ENCODE results near the gene AJM1. TPM values are rescaled to one million over a fixed set of nuclear protein-coding genes. Genes with fewer than 3 reads are reported as not detected.

The AJM1 gene
- total and polyA plus RNA-seq, 2 of the 8 experiments (the other 6 are each of a cell fraction or from before 2014, with no cell fraction given): 0.12 to 0.97 TPM

DNA sequence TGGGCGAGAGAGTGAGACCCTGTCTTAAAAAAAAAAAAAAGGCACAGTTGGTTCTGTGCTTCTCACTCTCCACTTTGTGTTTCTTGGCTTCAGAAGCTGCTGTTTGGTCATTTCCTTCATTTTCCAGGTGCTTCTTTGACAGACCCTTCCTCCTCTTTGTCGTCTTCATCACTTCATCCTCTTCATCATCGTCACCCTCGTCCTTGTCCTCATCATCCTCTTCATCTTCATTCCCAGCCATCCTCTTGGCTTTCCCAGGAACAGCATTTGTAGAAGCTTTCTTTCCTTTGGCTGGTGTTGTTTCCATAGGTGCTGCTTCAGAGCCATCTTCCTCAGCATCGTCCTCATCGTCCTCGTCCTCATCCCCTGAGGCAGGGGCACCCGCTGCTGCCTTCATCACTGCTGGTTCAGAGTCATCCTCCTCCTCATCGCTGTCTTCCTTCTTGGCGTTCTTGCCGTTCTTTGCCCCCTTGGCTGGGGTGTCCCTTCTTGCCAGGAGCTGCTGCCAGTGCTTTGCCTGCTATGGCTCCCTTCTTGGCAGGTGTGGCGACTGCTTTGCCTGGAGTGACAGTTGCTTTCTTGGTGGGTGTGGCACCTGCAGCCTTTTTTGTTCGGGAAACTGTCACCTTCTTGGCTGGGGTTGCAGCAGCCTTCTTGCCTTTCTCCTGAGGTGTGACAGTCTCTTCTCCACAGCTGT lies 27.4 kb upstream of the AJM1 start:
- H4K20me1 ChIP-seq (replicated peaks in 1 of 2; ENCODE audit: control insufficient read depth in 1 of 2, insufficient read depth in 2 of 2, low read length in 2 of 2): peaks cover 9 to 23% of the 10 kb centered on the region in 2 experiments
- no peaks in the 10 kb centered on the region for H3K23me2 ChIP-seq (ENCODE audit: low read depth, low read length)
- H3K4me1 ChIP-seq (replicated peaks in 1 of 4; ENCODE audit: control insufficient read depth in 3 of 4, insufficient read depth in 4 of 4, low read length in 3 of 4): no peaks in the 10 kb centered on the region
- H2BK120ac ChIP-seq (replicated peaks; ENCODE audit: low read depth, low read length): no peak overlapping the region
- H4K8ac ChIP-seq (ENCODE audit: extremely low read depth, insufficient read depth, low read length): no peak overlapping the region
- no peak overlapping the region for H2AFZ ChIP-seq (ENCODE audit: low read length)
- no peak overlapping the region for H2BK5ac ChIP-seq (ENCODE audit: low read depth, low read length)
- no peak overlapping the region for H4K91ac ChIP-seq (replicated peaks; ENCODE audit: insufficient read length, low read length)
- H3K4me3 ChIP-seq (ENCODE audit: extremely low read depth in 1 of 4, insufficient read depth in 2 of 4, low read depth in 3 of 4, low read length in 4 of 4): no peak overlapping the region
- H3K27ac ChIP-seq (ENCODE audit: low read depth, low read length): no peak overlapping the region
- no peak overlapping the region for H3K18ac ChIP-seq (ENCODE audit: extremely low read depth, low read length)
- ChIA-PET CTCF (ENCODE audit: partially characterized antibody) (interaction anchor here (0.6 to 17.4 kb wide), 7 partner anchors 12 to 84 kb away, joined by 3 to 131 read pairs (median 4); partner anchors contain the start of gene AJM1), POLR2A (ENCODE audit: partially characterized antibody) (interaction anchor here (0.9 to 10.8 kb wide), 4 partner anchors 8 to 53 kb away, joined by 3 to 96 read pairs (median 4); partner anchors contain the start of gene RABL6)
- WGBS, 2 experiments (ENCODE audit: extremely low coverage in 1 of 2, insufficient coverage in 1 of 2, insufficient read length in 1 of 2, insufficient replicate concordance in 2 of 2, low coverage in 1 of 2, low lambda C conversion rate in 2 of 2, missing lambda C conversion rate in 1 of 2): 95 to 100% methylated on average over 3 to 13 of the region's 13 CpGs
- H3K27me3 ChIP-seq (replicated peaks in 1 of 4; ENCODE audit: control insufficient read depth in 3 of 4, extremely low read depth in 1 of 4, insufficient read depth in 3 of 4, low read length in 3 of 4): no peaks in the 10 kb centered on the region
- TF ChIP-seq CREB1 (IDR thresholded peaks at IDR 0.05): no peak
- no peak for TF ChIP-seq SRF (IDR thresholded peaks at IDR 0.05; ENCODE audit: low read depth, low read length)
- no peak for TF ChIP-seq FOSL1 (IDR thresholded peaks at IDR 0.05; ENCODE audit: insufficient read depth, low read depth, low read length)
- TF ChIP-seq RFX5 (IDR thresholded peaks at IDR 0.05; ENCODE audit: borderline replicate concordance, low read depth, low read length): no peak
- no peak for TF ChIP-seq SP2 (IDR thresholded peaks at IDR 0.05; ENCODE audit: low read length)
- TF ChIP-seq BACH1 (IDR thresholded peaks at IDR 0.05; ENCODE audit: low read length): no peak
- TF ChIP-seq PHF8 (conservative IDR thresholded peaks at IDR 0.05; ENCODE audit: low read depth, low read length): no peak
- TF ChIP-seq, protein P1, sequence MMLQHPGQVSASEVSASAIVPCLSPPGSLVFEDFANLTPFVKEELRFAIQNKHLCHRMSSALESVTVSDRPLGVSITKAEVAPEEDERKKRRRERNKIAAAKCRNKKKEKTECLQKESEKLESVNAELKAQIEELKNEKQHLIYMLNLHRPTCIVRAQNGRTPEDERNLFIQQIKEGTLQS (IDR thresholded peaks at IDR 0.05; ENCODE audit: insufficient read depth, low read depth, low read length): no peak
- no peak for TF ChIP-seq SIRT6 (IDR thresholded peaks at IDR 0.05; ENCODE audit: low read length)
- TF ChIP-seq MAFK (IDR thresholded peaks at IDR 0.05; ENCODE audit: low read depth, low read length): no peak
- TF ChIP-seq SIN3A (conservative IDR thresholded peaks at IDR 0.05 in 1 of 2, IDR thresholded peaks at IDR 0.05 in 1 of 2; ENCODE audit: low read depth in 1 of 2, low read length in 2 of 2): no peak
- TF ChIP-seq TEAD4 (IDR thresholded peaks at IDR 0.05; ENCODE audit: low read depth, low read length): no peak
- no peak for TF ChIP-seq KDM5A (IDR thresholded peaks at IDR 0.05; ENCODE audit: low read length)
- no peak overlapping the region; a peak in 1 of 7 replicates for H3K9ac ChIP-seq (replicated peaks in 1 of 4; ENCODE audit: extremely low read depth in 1 of 4, low read depth in 3 of 4, low read length in 3 of 4)
- no peaks in the 10 kb centered on the region for H3K9me3 ChIP-seq (ENCODE audit: insufficient read depth in 2 of 2, low read depth in 1 of 2, low read length in 1 of 2)
- no peak for DNase-seq (ENCODE audit: low read depth in 1 of 2, low spot score in 2 of 2)
- no peak overlapping the region for H3K56ac ChIP-seq (replicated peaks; ENCODE audit: insufficient read length, low read depth, low read length)
- no peak overlapping the region for H3K14ac ChIP-seq (ENCODE audit: insufficient read length)
- no peak overlapping the region for H3K4me2 ChIP-seq (ENCODE audit: insufficient read depth in 1 of 2, low read depth in 2 of 2, low read length in 2 of 2)
- H2BK15ac ChIP-seq (ENCODE audit: low read length): no peak overlapping the region
- no peak overlapping the region for H4K5ac ChIP-seq (ENCODE audit: insufficient read length, low read depth, low read length)
- no peak overlapping the region for H3K23ac ChIP-seq (ENCODE audit: insufficient read length)
- no peak overlapping the region for H2BK20ac ChIP-seq (ENCODE audit: low read length)
- FAIRE-seq: no peak
- H3K4ac ChIP-seq (replicated peaks; ENCODE audit: insufficient read length, low read depth, low read length): no peak overlapping the region
- H2BK12ac ChIP-seq (ENCODE audit: low read depth, low read length): no peak overlapping the region
- no peak overlapping the region for H2AK5ac ChIP-seq (ENCODE audit: low read depth, low read length)
- H3K79me2 ChIP-seq (ENCODE audit: control insufficient read depth in 1 of 2, insufficient read depth in 2 of 2, low read length in 2 of 2): peaks cover 6 to 42% of the 10 kb centered on the region in 2 experiments
- peaks cover 5 to 25% (median 11%) of the 10 kb centered on the region in 4 experiments for H3K36me3 ChIP-seq (ENCODE audit: control insufficient read depth in 2 of 4, insufficient read depth in 4 of 4, low read length in 3 of 4)
- peaks cover 16% of the 10 kb centered on the region for H3K79me1 ChIP-seq (ENCODE audit: low read depth, low read length)

All from H1 (cell line).